Adrenal gland (tissue), 19 donors: ENCODE data around the gene NDC1. TPM values are rescaled to one million over a fixed set of nuclear protein-coding genes. Genes with fewer than 3 reads are reported as not detected.
A peak's percentile ranks its signal among the peaks of the same experiment; 100 is the strongest.
"Not testable (repeated sequence)": the region's sequence is repeated elsewhere in the genome, so short reads cannot be mapped to it uniquely, and the experiment has no call there.

Experiments
- DNase-seq, 7 donors: peaks; one replicate each; pipeline ENCODE4 v3.0.0-alpha.2; 2019 to 2020
- H3K27ac ChIP-seq, 5 donors: fragments of 200-600 bp; sonication (generic) in 4 of 5; 1 replicate in 3 of 5; 2 replicates in 2 of 5; pipeline versions ENCODE4 v1.5.1 to v1.8.0; 2016 to 2020; ENCODE audit warnings: mild to moderate bottlenecking in 1 of 5
- H3K27me3 ChIP-seq: fragments of 200-600 bp; 2 replicates; pipeline ENCODE4 v1.8.0; 2021
- H3K36me3 ChIP-seq, 2 donors: fragments of 200-600 bp; replicated peaks in 1 of 2; 1 replicate in 1 of 2; 2 replicates in 1 of 2; pipeline versions ENCODE4 v1.5.1 to v1.8.0; 2018 to 2022
- H3K4me1 ChIP-seq, 2 donors: fragments of 200-600 bp; replicated peaks in 1 of 2; 1 replicate in 1 of 2; 2 replicates in 1 of 2; pipeline versions ENCODE4 v1.5.1 to v1.8.0; 2018 to 2021
- H3K4me3 ChIP-seq, 4 donors: fragments of 200-600 bp; sonication (generic) in 3 of 4; one replicate each; pipeline ENCODE4 v1.5.1; 2016 to 2018
- H3K9me3 ChIP-seq, 3 donors: fragments of 200-600 bp; sonication (generic) in 1 of 3; replicated peaks in 1 of 3; 1 replicate in 2 of 3; 2 replicates in 1 of 3; pipeline versions ENCODE4 v1.5.1 to v1.8.0; 2016 to 2021
- POLR2A ChIP-seq, 2 donors: fragments of 450-650 bp; IDR thresholded peaks; one replicate each; pipeline ENCODE4 v1.6.1; 2017; ENCODE audit warnings: antibody characterized with exemption in 2 of 2, mild to moderate bottlenecking in 2 of 2, moderate library complexity in 1 of 2
- WGBS, 4 donors: extraction: QIAGEN DNeasy Blood & Tissue Kit in 2 of 4; methylation state at CpG; one replicate each; pipeline versions ENCODE4 v1.1.5 to v1.1.7; 2013 to 2017; 5-methylcytosine and 5-hydroxymethylcytosine counted together
- intact Hi-C, 2 donors: fragments of 100-400 bp; cut with DNase I; formaldehyde crosslinking; loops; one replicate each; pipeline versions ENCODE4 v1.14.1 to v1.15.0; 2022 to 2023
- long read RNA-seq, 10 donors: library from polyadenylated mRNA in 3 of 10; unstranded in 2 of 10; stranded (forward) in 1 of 10; transcript quantifications; one replicate each; pipeline ENCODE4 v2.0.0 and lab custom pipeline, GENCODE V29; 2021 to 2026
- polyA plus RNA-seq, 3 donors: library from polyadenylated mRNA; stranded (reverse); fragments of 200-250 nt in 2 of 3; fragments of 350-450 nt in 1 of 3; fragmentation: Illumina TruSeq in 1 of 3; extraction: RNeasy Lipid Tissue Mini Kit (QIAGEN cat#74804) in 1 of 3; gene quantifications; one replicate each; pipeline ENCODE4 v1.2.3, GENCODE V29; 2013 to 2014
- total RNA-seq, 9 donors: library from RNA; depleted of rRNA in 4 of 9; stranded (reverse); fragments of >200 nt in 4 of 9; fragments of 120-200 nt in 1 of 9; fragmentation: NEBNext Ultra II Directional in 1 of 9; extraction: Animal tissue kit (Norgen Biotek cat#: 25700) in 1 of 9; gene quantifications; one replicate each; pipeline versions ENCODE4 v1.1.0 to v1.2.4, GENCODE V29; 2013 to 2023
- TF ChIP-seq, protein P1 (sequence below), 6 experiments: fragments of 450-650 bp in 4 of 6; fragments of 200-600 bp in 2 of 6; sonication (generic) in 1 of 6; IDR thresholded peaks; 1 replicate in 5 of 6; 2 replicates in 1 of 6; pipeline versions ENCODE4 v1.5.1 to v1.8.0; 2016 to 2021; ENCODE audit warnings: antibody characterized with exemption in 6 of 6, mild to moderate bottlenecking in 2 of 6, moderate library complexity in 1 of 6
- donor health status: healthy with polysubstance abuse.
- donor health status: Bipolar disorder and iron deficiency.
- donor health status: DM: yes; HTN: yes; CAD: no.
- donor health status: DM: no; HTN: no; CAD: no.
- donor health status: DM: no; HTN: no; CAD: no.
- donor health status: DM: yes; HTN: yes; CAD: no.

NDC1 gene, protein sequence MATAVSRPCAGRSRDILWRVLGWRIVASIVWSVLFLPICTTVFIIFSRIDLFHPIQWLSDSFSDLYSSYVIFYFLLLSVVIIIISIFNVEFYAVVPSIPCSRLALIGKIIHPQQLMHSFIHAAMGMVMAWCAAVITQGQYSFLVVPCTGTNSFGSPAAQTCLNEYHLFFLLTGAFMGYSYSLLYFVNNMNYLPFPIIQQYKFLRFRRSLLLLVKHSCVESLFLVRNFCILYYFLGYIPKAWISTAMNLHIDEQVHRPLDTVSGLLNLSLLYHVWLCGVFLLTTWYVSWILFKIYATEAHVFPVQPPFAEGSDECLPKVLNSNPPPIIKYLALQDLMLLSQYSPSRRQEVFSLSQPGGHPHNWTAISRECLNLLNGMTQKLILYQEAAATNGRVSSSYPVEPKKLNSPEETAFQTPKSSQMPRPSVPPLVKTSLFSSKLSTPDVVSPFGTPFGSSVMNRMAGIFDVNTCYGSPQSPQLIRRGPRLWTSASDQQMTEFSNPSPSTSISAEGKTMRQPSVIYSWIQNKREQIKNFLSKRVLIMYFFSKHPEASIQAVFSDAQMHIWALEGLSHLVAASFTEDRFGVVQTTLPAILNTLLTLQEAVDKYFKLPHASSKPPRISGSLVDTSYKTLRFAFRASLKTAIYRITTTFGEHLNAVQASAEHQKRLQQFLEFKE
- total RNA-seq (10 to 100 TPM in 7 of 9 donors, 1 to 10 TPM in 2; 8.2 to 21.9 (median 10.5) TPM), polyA plus RNA-seq (10 to 100 TPM in 1 of 3 donors, 1 to 10 TPM in 2; 2.9 to 12.7 (median 3.0) TPM)
- long read RNA-seq, donor 1, full-length matches to known transcripts = 2 of 2 reads
- long read RNA-seq, donor 1, partial matches to known transcripts = 0 of 2 reads
- long read RNA-seq, donor 1, other reads (novel, unspliced or antisense) = 0 of 2 reads
- long read RNA-seq, donor 2, full-length matches to known transcripts = 2 of 2 reads
- long read RNA-seq, donor 2, partial matches to known transcripts = 0 of 2 reads
- long read RNA-seq, donor 2, other reads (novel, unspliced or antisense) = 0 of 2 reads
- long read RNA-seq, donor 3, full-length matches to known transcripts = 2 of 2 reads
- long read RNA-seq, donor 3, partial matches to known transcripts = 0 of 2 reads
- long read RNA-seq, donor 3, other reads (novel, unspliced or antisense) = 0 of 2 reads
- long read RNA-seq, donor 4, full-length matches to known transcripts = 2 of 4 reads
- long read RNA-seq, donor 4, partial matches to known transcripts = 0 of 4 reads
- long read RNA-seq, donor 4, other reads (novel, unspliced or antisense) = 2 of 4 reads
- long read RNA-seq, donor 5, full-length matches to known transcripts = 5 of 17 reads
- long read RNA-seq, donor 5, partial matches to known transcripts = 1 of 17 reads
- long read RNA-seq, donor 5, other reads (novel, unspliced or antisense) = 11 of 17 reads
- long read RNA-seq, donor 6, full-length matches to known transcripts = 1 of 3 reads
- long read RNA-seq, donor 6, partial matches to known transcripts = 0 of 3 reads
- long read RNA-seq, donor 6, other reads (novel, unspliced or antisense) = 2 of 3 reads
- long read RNA-seq, donor 7, full-length matches to known transcripts = 1 of 1 reads
- long read RNA-seq, donor 7, partial matches to known transcripts = 0 of 1 reads
- long read RNA-seq, donor 7, other reads (novel, unspliced or antisense) = 0 of 1 reads
- long read RNA-seq, donor 8, full-length matches to known transcripts = 1 of 1 reads
- long read RNA-seq, donor 8, partial matches to known transcripts = 0 of 1 reads
- long read RNA-seq, donor 8, other reads (novel, unspliced or antisense) = 0 of 1 reads
- long read RNA-seq, donor 9, full-length matches to known transcripts = 3 of 3 reads
- long read RNA-seq, donor 9, partial matches to known transcripts = 0 of 3 reads
- long read RNA-seq, donor 9, other reads (novel, unspliced or antisense) = 0 of 3 reads
- long read RNA-seq, donor 10 = 0 reads

DNA sequence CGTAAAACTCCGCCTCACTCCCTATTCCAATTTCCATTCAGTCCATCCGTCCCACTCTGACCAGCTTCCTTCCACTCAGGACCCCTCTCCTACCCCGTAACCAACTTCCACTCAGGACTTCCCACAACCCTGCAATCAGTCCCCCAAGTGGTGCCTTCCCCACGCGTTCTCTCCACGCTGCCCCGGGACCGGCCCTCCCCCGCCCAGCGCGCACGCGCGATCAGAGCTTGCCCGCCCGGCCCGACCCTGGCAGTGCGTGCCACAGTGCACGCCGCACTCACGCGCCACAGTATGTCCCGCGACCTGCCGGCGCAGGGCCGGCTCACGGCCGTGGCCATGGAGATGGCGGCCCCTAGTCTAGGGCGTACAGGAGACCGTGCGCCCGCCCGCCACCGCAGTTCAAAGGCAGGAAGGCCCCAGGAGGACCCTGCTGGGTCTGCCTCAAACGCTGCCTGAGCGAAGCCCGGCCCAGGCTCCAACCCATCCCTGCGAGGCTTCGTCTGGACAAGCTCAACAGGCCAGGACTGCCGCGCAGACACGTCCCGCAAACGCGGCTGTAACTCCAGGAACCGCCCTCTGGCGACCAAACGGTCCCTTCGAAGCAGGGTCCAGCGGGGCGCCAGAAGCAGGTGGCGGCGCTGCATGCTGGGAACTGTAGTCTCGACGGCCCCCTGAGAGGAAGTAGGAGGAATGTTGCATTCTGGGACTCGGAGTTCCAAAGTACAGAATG lies at the start of gene NDC1:
Gene NDC1 (minus strand): TSS at position 373 of the 730 bp plus-strand sequence. CDS start 35 bp downstream, at position 338.
- Histone ChIP-seq H3K9me3 (no peaks in the 10 kb centered on the region), H3K36me3 (no peaks in the 10 kb centered on the region), H3K27ac (peak within 1 kb of the TSS; percentile 86 to 99 (median 95)), H3K4me1 (peaks cover 4 to 9% of the 10 kb centered on the region in 2 donors), H3K4me3 (peak within 1 kb of the TSS; percentile 40 to 98 (median 70)), H3K27me3 (no peaks in the 10 kb centered on the region)
- WGBS, 4 donors = 0% methylated on average over 16 to 59 of the region's 59 CpGs
- TF ChIP-seq, protein P1, sequence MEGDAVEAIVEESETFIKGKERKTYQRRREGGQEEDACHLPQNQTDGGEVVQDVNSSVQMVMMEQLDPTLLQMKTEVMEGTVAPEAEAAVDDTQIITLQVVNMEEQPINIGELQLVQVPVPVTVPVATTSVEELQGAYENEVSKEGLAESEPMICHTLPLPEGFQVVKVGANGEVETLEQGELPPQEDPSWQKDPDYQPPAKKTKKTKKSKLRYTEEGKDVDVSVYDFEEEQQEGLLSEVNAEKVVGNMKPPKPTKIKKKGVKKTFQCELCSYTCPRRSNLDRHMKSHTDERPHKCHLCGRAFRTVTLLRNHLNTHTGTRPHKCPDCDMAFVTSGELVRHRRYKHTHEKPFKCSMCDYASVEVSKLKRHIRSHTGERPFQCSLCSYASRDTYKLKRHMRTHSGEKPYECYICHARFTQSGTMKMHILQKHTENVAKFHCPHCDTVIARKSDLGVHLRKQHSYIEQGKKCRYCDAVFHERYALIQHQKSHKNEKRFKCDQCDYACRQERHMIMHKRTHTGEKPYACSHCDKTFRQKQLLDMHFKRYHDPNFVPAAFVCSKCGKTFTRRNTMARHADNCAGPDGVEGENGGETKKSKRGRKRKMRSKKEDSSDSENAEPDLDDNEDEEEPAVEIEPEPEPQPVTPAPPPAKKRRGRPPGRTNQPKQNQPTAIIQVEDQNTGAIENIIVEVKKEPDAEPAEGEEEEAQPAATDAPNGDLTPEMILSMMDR (IDR thresholded peaks at IDR 0.05) = peak in 3 of 6 experiments; percentile 10 to 31 (median 25)
- TF ChIP-seq POLR2A (IDR thresholded peaks at IDR 0.05) = peak; percentile 19 to 63
- peak; percentile 90 to 95 (median 93) for DNase-seq
- intact Hi-C loops = no loop called here

DNA sequence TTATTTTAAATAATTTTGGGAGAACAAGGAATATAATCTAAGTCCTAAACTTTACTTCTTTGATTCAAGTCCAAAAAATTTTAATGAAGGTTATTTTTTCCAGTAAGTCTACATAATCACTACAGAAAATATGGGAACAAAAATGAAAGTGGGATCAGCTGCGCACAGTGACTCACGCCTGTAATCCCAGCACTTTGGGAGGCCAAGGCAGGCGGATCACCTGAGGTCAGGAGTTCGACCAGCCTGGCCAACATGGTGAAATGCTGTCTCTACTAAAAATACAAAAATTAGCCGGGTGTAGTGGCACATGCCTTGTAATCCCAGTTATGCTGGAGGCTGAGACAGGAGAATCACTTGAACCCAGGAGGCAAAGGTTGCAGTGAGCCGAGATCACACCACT lies 45.5 kb upstream of the NDC1 start:
- H3K27ac ChIP-seq, H3K27me3 ChIP-seq, intact Hi-C loops, H3K4me1 ChIP-seq, H3K4me3 ChIP-seq, H3K9me3 ChIP-seq: not testable (repeated sequence)
- peak in 1 of 7 donors; percentile 37 for DNase-seq
- WGBS, 4 donors = 90 to 99% (median 94%) methylated on average over 6 of the region's 6 CpGs
- peaks cover 0 to 22% of the 10 kb centered on the region in 2 donors for H3K36me3 ChIP-seq

DNA sequence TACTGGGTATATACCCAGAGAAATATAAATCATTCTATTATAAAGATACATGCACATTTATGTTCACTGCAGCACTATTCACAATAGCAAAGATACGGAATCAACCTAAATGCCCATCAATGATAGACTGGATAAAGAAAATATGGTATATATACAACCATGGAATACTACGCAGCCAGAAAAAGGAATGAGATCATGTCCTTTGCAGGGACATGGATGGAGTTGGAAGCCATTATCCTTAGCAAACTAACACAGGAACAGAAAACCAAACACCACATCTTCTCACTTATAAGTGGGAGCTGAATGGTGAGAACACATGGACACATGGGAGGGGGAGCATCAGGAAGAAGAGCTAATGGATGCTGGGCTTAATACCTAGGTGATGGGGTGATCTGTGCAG lies 43.8 kb upstream of the NDC1 start:
- peaks cover 0 to 30% of the 10 kb centered on the region in 2 donors for H3K36me3 ChIP-seq
- H3K27me3 ChIP-seq, intact Hi-C loops, H3K27ac ChIP-seq, H3K4me3 ChIP-seq, H3K9me3 ChIP-seq, H3K4me1 ChIP-seq, DNase-seq: not testable (repeated sequence)
- 93 to 98% (median 96%) methylated on average over 2 of the region's 2 CpGs for WGBS, 4 donors

DNA sequence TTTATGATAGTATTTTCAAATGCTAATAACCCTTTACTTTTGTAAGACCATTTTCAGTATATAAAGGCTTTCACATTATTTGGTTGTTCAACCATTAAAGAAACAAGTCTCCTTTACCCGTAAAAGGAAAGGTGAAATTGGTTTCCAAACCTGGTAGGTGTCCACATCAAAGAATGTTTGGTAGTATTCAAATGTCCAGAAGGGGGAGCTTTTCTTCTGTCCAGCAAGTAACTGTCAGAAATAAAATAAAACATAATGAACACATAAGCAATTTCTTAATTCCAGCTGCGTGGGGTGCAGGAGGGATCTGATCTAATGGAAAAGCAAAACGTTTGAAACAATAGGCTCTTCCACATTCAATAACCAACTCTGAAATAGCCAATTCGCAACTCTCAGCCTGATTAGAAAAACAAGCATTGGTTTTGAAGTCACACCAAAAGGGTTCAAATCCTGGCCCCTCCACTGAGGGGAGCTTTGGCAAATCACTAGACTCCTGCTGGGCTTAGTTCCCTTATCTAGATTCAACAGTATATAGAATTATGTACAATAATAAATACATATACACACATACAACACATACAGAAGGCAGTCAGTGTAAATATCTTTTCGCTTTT lies 40.5 kb upstream of the NDC1 start:
- DNase-seq = peak in 1 of 7 donors; percentile 43
- intact Hi-C loops = loop anchor here (5.0 to 10.0 kb wide), 3 partner anchors 79 to 156 kb away; no protein-coding TSS in a partner anchor
- Histone ChIP-seq H3K9me3 (no peaks in the 10 kb centered on the region), H3K4me1 (no peaks in the 10 kb centered on the region), H3K4me3 (no peak overlapping the region), H3K27me3 (no peaks in the 10 kb centered on the region), H3K36me3 (peaks cover 0 to 48% of the 10 kb centered on the region in 2 donors), H3K27ac (no peak overlapping the region)
- TF ChIP-seq POLR2A (IDR thresholded peaks at IDR 0.05) = no peak
- TF ChIP-seq, protein P1 (IDR thresholded peaks at IDR 0.05) = peak; percentile 36 to 77 (median 68)
- 47 to 50% (median 49%) methylated on average over 5 of the region's 5 CpGs for whole genome bisulfite sequencing, 4 donors

DNA sequence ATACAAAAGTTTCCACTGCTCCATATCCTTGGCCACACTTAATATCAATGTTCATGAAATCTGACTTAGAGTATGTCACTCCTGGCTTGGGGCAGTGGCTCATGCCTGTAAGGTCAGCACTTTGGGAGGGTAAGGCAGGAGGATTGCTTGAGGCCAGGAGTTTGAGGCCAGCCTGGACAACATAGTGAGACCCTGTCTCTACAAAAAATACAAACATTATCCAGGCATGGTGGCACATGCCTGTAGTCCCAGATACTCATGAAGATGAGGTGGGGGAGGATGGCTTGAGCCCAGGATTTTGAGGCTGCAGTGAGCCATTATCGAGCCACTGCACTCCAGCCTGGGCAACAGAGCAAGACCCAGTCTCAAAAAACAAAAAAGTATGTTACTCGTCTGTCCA lies 37.1 kb upstream of the NDC1 start:
- not testable (repeated sequence) for H3K4me1 ChIP-seq, DNase-seq, H3K4me3 ChIP-seq, H3K27ac ChIP-seq, H3K27me3 ChIP-seq, H3K9me3 ChIP-seq
- intact Hi-C loops = loop anchor here (5.0 to 10.0 kb wide), 3 partner anchors 82 to 160 kb away; no protein-coding TSS in a partner anchor
- 88 to 100% (median 93%) methylated on average over 2 of the region's 2 CpGs for WGBS, 4 donors
- H3K36me3 ChIP-seq = peaks cover 0 to 54% of the 10 kb centered on the region in 2 donors
